Stimulated activated CD8-positive, alpha-beta memory T cell treated with anti-CD3 and anti-CD28 coated beads, Interleukin-2, amount 100 ng/mL, for 1 hour (primary cell): Measurements from ENCODE around the gene ULBP2.
A peak's percentile ranks its signal among the peaks of the same experiment; 100 is the strongest.
"Not testable (repeated sequence)": the region's sequence is repeated elsewhere in the genome, so short reads cannot be mapped to it uniquely, and the experiment has no call there.

Source experiments
- DNase-seq, 2 donors: peaks; one replicate each; pipeline ENCODE4 v3.0.0-alpha.2; 2020; ENCODE audit warnings: low read depth in 2 of 2

The ULBP2 gene

GRCh38 chr6:149909701-149910470 is 31.9 kb upstream of the ULBP2 start:
- no peak for DNase-seq

- no peak for DNase-seq
Measured at GRCh38 chr6:149910721-149911151, 31.1 kb upstream of the ULBP2 start.

- not testable (repeated sequence) for DNase-seq
Measured at GRCh38 chr6:149912680-149913079, 29.1 kb upstream of the ULBP2 start.

- no peak for DNase-seq
Measured at GRCh38 chr6:149913085-149913484, 28.7 kb upstream of the ULBP2 start.

GRCh38 chr6:149913540-149914240 is 28.1 kb upstream of the ULBP2 start:
- DNase-seq = no peak

- DNase-seq = no peak
Measured at GRCh38 chr6:149915970-149916865, 25.6 kb upstream of the ULBP2 start.

GRCh38 chr6:149917679-149918078 is 24.1 kb upstream of the ULBP2 start:
- DNase-seq = no peak

- no peak for DNase-seq
Measured at GRCh38 chr6:149918151-149918905, 23.5 kb upstream of the ULBP2 start.

- not testable (repeated sequence) for DNase-seq
Measured at GRCh38 chr6:149919126-149919833, 22.5 kb upstream of the ULBP2 start.

- DNase-seq = no peak
Measured at GRCh38 chr6:149919834-149920225, 22.0 kb upstream of the ULBP2 start.

- no peak for DNase-seq
Measured at GRCh38 chr6:149921361-149921760, 20.5 kb upstream of the ULBP2 start.

GRCh38 chr6:149922091-149922490 is 19.7 kb upstream of the ULBP2 start:
- DNase-seq = not testable (repeated sequence)

- DNase-seq = peak; percentile 51 to 64
Measured at GRCh38 chr6:149922642-149923326, 19.0 kb upstream of the ULBP2 start, which contains the start of gene RAET1G. Gene RAET1G (minus strand): TSS chr6:149923121. CDS start chr6:149923010, 111 bp downstream.

- DNase-seq = no peak
Measured at GRCh38 chr6:149923327-149923986, 18.4 kb upstream of the ULBP2 start.

GRCh38 chr6:149924206-149924932 is 17.4 kb upstream of the ULBP2 start:
- DNase-seq = no peak

GRCh38 chr6:149924933-149925252 is 16.9 kb upstream of the ULBP2 start:
- no peak for DNase-seq

GRCh38 chr6:149925253-149925973 is 16.4 kb upstream of the ULBP2 start:
- no peak for DNase-seq
